GM21381 (cell line): ENCODE measurements around the gene HPN.
"Not testable (repeated sequence)": the region's sequence is repeated elsewhere in the genome, so short reads cannot be mapped to it uniquely, and the experiment has no call there.

Experiments used
- ATAC-seq: cut with Tn5 transposase; IDR thresholded peaks from one replicate; pipeline ENCODE4 v1.9.1; 2021; ENCODE audit warnings: mild to moderate bottlenecking, moderate library complexity; ENCODE audit not compliant: unreplicated experiment

HPN gene

GRCh38 chr19:35008891-35009341 lies 32.6 kb upstream of the HPN start:
- ATAC-seq = no peak

- no peak for ATAC-seq
Measured at GRCh38 chr19:35009424-35010415, 31.8 kb upstream of the HPN start.

GRCh38 chr19:35011091-35011689 lies 30.3 kb upstream of the HPN start:
- no peak for ATAC-seq

- no peak for ATAC-seq
Measured at GRCh38 chr19:35011737-35012682, 29.5 kb upstream of the HPN start.

DNA sequence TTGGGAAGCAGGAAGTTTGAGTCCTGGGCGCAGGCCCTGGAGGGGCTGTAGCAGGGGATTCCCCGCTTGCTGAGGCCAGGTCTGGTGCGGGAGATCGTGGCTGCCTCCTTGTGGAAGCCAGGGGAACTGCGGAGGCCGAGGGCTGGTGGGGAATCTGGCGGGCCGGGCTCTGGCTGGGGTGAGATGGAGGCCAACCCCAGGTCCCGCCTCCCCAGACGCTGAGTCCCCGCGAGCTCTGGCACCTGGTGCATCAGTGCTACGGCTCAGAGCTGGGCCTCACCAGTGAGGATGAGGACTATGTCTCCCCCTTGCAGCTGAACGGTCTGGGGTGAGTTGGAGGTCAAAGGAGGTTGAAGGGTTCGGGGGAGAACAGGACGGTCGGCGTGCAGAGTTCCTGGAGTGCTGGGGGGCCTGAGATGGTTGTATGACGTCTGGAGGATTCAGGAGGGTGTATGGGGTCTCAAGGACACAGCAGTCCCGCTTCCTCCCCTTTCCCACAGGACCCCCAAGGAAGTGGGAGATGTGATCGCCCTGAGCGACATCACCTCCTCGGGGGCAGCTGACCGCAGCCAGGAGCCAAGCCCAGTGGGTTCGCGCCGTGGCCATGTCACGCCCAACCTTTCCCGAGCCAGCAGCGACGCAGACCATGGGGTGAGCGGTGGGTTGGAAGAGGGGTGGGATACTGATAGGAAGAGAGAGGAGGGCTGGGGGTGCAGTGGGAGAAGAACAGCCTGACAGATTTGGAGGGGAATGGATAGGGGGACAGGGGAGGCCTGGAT lies 28.3 kb upstream of the HPN start:
- no peak for ATAC-seq

DNA sequence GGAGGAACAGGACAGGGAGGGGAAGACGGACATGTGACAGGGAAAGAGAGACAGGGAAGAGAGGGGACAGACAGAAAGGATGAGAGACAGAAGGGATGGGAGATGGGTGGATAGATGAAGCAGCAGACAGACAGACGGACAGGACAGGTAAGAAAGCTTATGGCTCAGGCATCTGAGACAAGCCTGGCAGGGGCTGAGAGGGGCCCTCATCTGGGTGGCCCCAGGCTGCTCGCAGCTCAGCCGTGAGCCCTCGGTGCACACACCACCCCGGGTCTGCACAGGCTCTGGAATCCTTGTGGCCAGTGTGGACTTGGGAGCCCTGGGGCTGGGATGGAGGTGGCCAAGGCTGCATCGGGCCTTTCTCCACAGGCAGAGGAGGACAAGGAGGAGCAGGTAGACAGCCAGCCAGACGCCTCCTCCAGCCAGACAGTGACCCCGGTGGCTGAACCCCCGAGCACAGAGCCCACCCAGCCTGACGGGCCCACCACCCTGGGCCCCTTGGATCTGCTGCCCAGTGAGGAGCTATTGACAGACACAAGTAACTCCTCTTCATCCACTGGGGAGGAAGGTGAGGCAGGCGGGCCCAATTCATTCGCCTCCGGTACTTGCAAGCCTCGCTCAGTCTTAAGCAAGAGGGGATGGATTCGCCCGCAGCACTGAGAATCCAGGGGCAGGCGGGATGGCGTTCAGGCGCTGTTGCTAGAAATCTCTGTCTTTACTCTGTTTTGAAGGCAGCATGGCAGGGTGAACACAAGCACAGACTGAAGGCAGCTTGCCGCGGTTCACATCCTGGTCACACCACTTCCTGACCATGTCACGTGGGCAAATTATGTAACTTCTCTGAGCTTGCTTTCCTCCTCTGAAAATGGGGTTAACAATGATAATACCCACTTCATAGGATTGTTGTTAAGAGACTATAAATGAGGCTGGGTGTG lies 27.4 kb upstream of the HPN start:
- ATAC-seq = no peak

- ATAC-seq = not testable (repeated sequence)
Measured at GRCh38 chr19:35014774-35015173, 26.7 kb upstream of the HPN start.

DNA sequence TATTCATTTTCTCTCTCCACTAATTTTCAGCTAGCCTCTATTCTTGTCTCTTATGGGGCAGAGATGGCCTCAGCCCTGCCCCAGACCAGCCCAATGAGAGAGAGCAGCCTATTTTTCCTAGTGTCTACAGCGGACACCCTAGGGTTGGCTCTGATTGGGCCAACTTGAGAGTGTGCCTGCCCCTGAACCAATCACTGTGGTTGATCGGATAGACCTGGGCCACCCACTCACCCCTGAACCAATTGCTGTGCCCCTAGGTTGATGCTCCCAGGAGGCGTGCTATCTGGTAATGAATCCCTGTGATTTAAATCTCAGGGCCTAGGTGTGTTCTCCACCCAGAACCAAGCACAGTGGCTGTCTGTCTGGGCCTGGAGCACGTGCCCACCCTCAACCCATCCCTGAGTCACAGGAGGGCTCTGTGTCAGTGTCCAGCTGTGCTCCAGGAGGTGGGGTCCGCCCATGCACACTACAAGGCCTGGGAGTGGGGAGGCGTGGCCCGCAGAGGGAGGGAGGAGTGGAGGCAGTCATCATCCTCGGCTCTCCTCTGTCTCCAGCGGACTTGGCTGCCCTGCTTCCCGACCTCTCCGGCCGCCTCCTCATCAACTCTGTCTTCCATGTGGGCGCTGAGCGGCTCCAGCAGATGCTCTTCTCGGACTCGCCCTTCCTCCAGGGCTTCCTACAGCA lies 26.1 kb upstream of the HPN start:
- no peak for ATAC-seq

DNA sequence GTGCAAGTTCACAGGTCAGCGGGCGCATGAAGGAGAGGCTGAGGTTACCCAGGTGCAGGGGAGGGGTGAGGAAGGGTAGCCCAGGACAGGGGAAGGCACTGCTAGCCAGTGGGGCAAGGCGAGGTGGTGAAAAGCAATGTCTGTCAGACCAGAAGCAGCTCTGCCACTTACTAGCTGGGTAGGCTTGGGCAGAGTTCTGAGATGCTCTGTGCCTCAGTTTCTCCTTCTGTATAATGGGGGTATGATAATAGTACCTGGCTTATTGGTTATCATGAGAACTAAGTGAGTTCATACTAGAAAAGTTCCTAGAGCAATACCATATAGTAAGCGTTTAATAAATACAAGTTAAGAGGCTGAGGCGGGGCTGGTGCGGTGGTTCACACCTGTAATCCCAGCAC lies 25.6 kb upstream of the HPN start:
- ATAC-seq = no peak

DNA sequence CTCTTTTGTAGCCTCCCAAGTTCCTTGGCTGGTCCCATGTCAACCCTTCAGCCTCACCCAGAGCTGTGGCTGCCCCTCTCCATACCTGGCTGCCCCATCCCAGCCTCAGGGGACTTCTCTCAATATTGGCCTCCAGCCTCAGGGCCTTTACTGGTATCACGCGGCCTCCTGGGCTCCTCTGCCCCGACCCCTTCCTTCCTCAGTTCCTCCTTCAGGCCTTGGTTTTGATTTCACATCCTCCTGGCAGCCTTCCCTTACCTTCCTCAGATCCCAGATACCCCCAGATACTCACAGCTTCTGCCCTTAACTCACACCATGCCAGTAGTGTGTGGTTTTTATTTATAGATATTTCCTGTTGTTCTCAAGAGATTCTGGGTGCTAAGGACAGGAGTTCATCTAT lies 24.0 kb upstream of the HPN start:
- ATAC-seq = no peak

GRCh38 chr19:35018379-35018778 lies 23.1 kb upstream of the HPN start:
- ATAC-seq = no peak

DNA sequence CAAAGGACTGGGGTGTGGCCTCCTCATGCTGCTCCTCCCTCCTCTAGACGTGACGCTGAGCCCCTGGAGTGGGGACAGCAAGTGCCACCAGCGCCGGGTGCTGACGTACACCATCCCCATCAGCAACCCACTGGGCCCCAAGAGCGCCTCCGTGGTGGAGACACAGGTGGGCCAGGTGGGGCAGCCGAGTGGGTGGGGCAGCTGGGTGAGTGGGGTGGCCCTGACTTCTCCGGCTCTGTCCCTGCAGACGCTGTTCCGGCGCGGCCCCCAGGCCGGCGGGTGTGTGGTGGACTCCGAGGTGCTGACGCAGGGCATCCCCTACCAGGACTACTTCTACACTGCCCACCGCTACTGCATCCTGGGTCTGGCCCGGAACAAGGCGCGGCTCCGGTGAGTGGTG lies 22.4 kb upstream of the HPN start:
- no peak for ATAC-seq

DNA sequence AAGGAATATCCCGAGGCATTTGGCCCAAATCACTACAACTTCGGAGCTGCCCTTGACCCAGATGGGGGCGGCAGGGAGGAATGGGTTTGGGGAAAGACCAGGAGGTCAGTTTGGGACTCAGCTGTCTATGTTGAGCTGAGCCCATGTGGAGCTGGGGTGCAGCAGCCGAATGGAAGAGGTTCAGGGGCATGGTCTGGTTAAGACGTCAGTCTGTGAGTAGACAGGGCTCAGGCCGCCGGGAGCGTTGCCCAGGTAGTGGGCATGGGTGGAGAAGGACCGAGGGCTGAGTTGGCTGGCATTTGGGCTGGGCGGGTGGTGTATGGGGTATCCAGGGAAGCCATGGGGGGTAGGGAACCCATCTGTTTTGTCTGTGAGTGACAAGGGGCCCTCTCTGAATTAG lies 20.5 kb upstream of the HPN start:
- no peak for ATAC-seq

GRCh38 chr19:35021596-35021995 lies 19.9 kb upstream of the HPN start:
- no peak for ATAC-seq

DNA sequence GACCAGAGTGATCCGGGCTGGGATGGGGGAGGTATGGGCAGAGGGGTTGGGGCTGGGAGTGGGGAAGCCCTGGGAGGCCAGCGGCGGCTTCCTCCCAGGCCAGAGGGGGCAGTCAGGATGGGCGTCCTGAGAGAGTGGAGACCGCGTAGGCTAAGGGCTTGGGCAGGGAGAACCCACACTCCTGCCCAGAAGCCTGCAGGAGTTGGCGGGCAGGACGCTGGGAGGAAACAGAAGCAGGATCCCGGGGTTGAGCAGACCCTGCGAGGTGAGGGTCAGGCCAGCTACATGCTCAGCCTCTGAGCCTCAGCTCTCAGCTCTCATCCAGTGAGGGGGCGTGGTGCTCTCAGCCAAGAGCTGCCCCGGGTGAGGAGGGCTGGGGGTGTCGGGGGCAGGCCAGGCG lies 19.1 kb upstream of the HPN start:
- no peak for ATAC-seq

DNA sequence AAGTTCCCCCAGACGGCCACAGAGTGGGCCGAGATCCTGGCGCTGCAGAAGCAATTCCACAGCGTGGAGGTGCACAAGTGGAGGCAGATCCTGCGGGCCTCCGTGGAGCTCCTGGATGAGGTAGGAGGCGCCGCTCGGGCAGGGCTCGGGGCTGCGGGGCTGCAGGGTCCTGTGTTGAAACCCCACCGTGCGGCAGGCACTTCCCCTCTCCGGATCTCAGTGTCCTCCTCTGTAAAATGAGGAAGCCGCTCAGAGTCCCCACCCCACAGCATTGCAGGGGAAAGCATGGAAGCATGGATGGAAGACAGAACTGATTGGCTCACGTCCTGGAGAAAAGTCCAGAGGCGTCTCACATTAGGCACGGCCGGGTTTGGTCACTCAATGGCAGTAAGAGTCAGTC lies 18.1 kb upstream of the HPN start:
- no peak for ATAC-seq

- ATAC-seq = no peak
Measured at GRCh38 chr19:35024095-35024494, 17.4 kb upstream of the HPN start.

- no peak for ATAC-seq
Measured at GRCh38 chr19:35025969-35026368, 15.6 kb upstream of the HPN start.

- no peak for ATAC-seq
Measured at GRCh38 chr19:35026418-35026817, 15.1 kb upstream of the HPN start.
